Keratinocyte (primary cell): ENCODE data around the gene LATS2. TPM values are rescaled to one million over a fixed set of nuclear protein-coding genes. Genes with fewer than 3 reads are reported as not detected.

Experiments used
- DNase-seq: peaks from one replicate; pipeline ENCODE4 v3.0.0-alpha.2; 2011; ENCODE audit warnings: low read depth, missing footprints, low spot score
- FAIRE-seq: peaks from 2 replicates; lab custom pipeline; 2011; peaks lifted over from hg19 to GRCh38; lab: Jason Lieb, UNC
- H2AFZ ChIP-seq: 2 replicates; pipeline ENCODE4 v1.6.0; 2012; ENCODE audit warnings: low read length, control low read depth, inconsistent platforms; ENCODE audit not compliant: control insufficient read depth
- H3K27ac ChIP-seq: 2 replicates; pipeline ENCODE4 v1.5.1; 2011; ENCODE audit warnings: low read length; ENCODE audit not compliant: control insufficient read depth, insufficient read depth
- H3K27me3 ChIP-seq: 3 replicates; pipeline ENCODE4 v1.6.0; 2011; ENCODE audit warnings: low read length; ENCODE audit not compliant: control insufficient read depth, insufficient read depth; ENCODE audit errors: extremely low read depth
- H3K36me3 ChIP-seq, 2 experiments: 2 replicates in 1 of 2; 3 replicates in 1 of 2; pipeline ENCODE4 v1.5.1; 2011; ENCODE audit warnings: low read length in 2 of 2, mild to moderate bottlenecking in 1 of 2; ENCODE audit not compliant: control insufficient read depth in 2 of 2, insufficient read depth in 2 of 2; ENCODE audit errors: extremely low read depth in 1 of 2
- H3K4me1 ChIP-seq: 3 replicates; pipeline ENCODE4 v1.5.1; 2011; ENCODE audit warnings: low read length; ENCODE audit not compliant: control insufficient read depth, insufficient read depth; ENCODE audit errors: extremely low read depth
- H3K4me2 ChIP-seq: 3 replicates; pipeline ENCODE4 v1.6.0; 2011; ENCODE audit warnings: low read depth, low read length; ENCODE audit not compliant: control insufficient read depth, insufficient read depth; ENCODE audit errors: extremely low read depth
- H3K4me3 ChIP-seq, 3 experiments: fragments of 200-600 bp in 1 of 3; sonication (generic) in 1 of 3; 2 replicates in 2 of 3; 3 replicates in 1 of 3; pipeline ENCODE4 v1.5.1; 2011 to 2016; ENCODE audit warnings: low read length in 3 of 3, mild to moderate bottlenecking in 3 of 3, control low read depth in 2 of 3, inconsistent platforms in 1 of 3, low read depth in 1 of 3, mixed read lengths in 1 of 3, mixed run types in 1 of 3, moderate library complexity in 1 of 3; ENCODE audit not compliant: control insufficient read depth in 2 of 3, insufficient read depth in 2 of 3; ENCODE audit errors: extremely low read depth in 1 of 3
- H3K79me2 ChIP-seq: 2 replicates; pipeline ENCODE4 v1.6.0; 2012; ENCODE audit warnings: low read length; ENCODE audit not compliant: control insufficient read depth, insufficient read depth
- H3K9ac ChIP-seq: 3 replicates; pipeline ENCODE4 v1.6.0; 2011; ENCODE audit warnings: low read length; ENCODE audit not compliant: control insufficient read depth, insufficient read depth; ENCODE audit errors: extremely low read depth
- H3K9me1 ChIP-seq: 3 replicates; pipeline ENCODE4 v1.6.0; 2011; ENCODE audit warnings: low read length; ENCODE audit not compliant: control insufficient read depth, insufficient read depth; ENCODE audit errors: extremely low read depth
- H3K9me3 ChIP-seq: 2 replicates; pipeline ENCODE4 v1.5.1; 2012; ENCODE audit warnings: low read depth, low read length; ENCODE audit not compliant: control insufficient read depth
- H4K20me1 ChIP-seq: 3 replicates; pipeline ENCODE4 v1.6.0; 2011; ENCODE audit warnings: low read length; ENCODE audit not compliant: control insufficient read depth, insufficient read depth; ENCODE audit errors: extremely low read depth
- EZH2 ChIP-seq: IDR thresholded peaks from one replicate; pipeline ENCODE4 v1.6.1; 2012; ENCODE audit warnings: inconsistent platforms, mild to moderate bottlenecking, low read length, moderate library complexity
- dilution Hi-C: fragments of 300-500 bp; cut with MboI; formaldehyde crosslinking; loops from one replicate; pipeline ENCODE4 v1.7.0; 2020; ENCODE audit warnings: low sequenced_read_pairs; ENCODE audit not compliant: extremely low pct_ligation_motif_present
- polyA plus RNA-seq, 5 experiments: library from polyadenylated mRNA; depleted of rRNA in 3 of 5; stranded (reverse) in 3 of 5; stranded (forward) in 1 of 5; unstranded in 1 of 5; fragments of >200 nt; gene quantifications; 1 replicate in 1 of 5; 2 replicates in 3 of 5; 3 replicates in 1 of 5; pipeline versions ENCODE4 v1.2.1 to v1.2.3, GENCODE V29; 2011 to 2012; ENCODE audit warnings: missing spikeins in 2 of 5, low read depth in 1 of 5, low replicate concordance in 1 of 5
- small RNA-seq, 3 experiments: library from RNA; depleted of rRNA; stranded (forward); fragments of <200 nt; gene quantifications; one replicate each; pipeline ENCODE3, GENCODE V24; 2012; ENCODE audit warnings: low read depth in 3 of 3, low replicate concordance in 1 of 3; ENCODE audit not compliant: insufficient read length in 3 of 3
- TF ChIP-seq, protein P1 (sequence below), 3 experiments: IDR thresholded peaks in 1 of 3; conservative IDR thresholded peaks in 1 of 3; optimal IDR thresholded peaks in 1 of 3; 2 replicates in 2 of 3; 3 replicates in 1 of 3; pipeline versions ENCODE3 to v1.5.1; 2011; ENCODE audit warnings: low read length in 3 of 3, mild to moderate bottlenecking in 3 of 3, moderate library complexity in 2 of 3, control low read depth in 1 of 3, inconsistent platforms in 1 of 3; ENCODE audit not compliant: insufficient read depth in 2 of 3; ENCODE audit errors: extremely low read depth in 1 of 3

The LATS2 gene
- polyA plus RNA-seq, 1 donor (not counting 4 experiments of a cell fraction or from before 2014, with no cell fraction given) = 6.7 TPM

DNA sequence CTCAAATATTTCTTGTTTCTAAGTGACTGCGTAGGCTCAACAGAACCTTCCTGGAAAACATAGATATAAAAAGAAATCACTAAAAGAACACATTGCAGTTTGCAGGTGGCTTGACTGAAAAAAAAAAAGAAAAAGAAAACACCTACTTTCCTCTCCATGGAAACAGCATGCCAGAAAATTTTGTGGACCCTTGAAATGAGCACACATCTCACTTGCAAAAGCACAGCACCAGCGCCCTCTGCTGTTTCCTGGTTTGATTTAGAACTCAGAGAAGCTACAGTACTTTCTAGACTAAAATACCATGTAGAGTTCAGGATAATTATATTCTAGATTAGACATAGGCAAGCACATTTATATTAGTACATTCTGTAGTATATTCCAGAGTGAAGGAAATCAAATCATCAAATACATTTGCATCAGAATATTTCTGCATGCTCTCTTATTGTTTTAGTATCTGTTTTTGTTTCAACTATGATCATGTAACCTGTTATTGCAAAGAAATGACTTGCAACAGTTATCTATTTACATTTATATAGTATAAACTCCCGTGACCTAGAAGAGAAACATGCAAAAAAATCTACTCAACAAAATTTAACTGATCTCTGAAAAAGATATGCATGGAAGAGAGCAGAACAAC lies 136.5 kb downstream of the LATS2 start:
- H4K20me1 ChIP-seq = no peaks in the 10 kb centered on the region
- peak; percentile 5 for FAIRE-seq
- no peaks in the 10 kb centered on the region for H3K9me1 ChIP-seq

DNA sequence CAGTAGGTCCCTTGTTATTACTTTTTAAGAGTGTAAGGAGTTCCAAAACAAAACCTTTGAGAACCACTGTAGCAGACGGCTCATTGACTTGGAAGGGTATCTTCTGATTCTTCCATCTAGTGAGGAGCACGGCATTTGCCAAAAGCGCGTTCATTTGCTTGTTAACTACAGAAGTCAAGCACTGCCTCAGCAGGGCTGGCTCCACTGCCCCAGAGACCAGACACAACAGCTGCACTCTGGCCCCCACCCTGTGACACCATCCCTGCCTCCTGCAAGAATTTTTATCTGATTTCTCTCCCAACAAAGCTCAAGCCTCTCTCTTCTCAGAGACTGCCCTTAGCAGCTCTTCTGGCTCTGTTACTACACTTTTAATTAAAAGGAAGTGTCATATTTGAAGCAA lies 138.1 kb downstream of the LATS2 start:
- no peaks in the 10 kb centered on the region for H3K9me3 ChIP-seq
- no peaks in the 10 kb centered on the region for H3K4me1 ChIP-seq
- no peaks in the 10 kb centered on the region for H3K9me1 ChIP-seq
- DNase-seq (no peak), FAIRE-seq (no peak)
- no peak overlapping the region for H2AFZ ChIP-seq
- dilution Hi-C loops = no loop called here
- TF ChIP-seq EZH2 = no peak
- TF ChIP-seq, protein P1, sequence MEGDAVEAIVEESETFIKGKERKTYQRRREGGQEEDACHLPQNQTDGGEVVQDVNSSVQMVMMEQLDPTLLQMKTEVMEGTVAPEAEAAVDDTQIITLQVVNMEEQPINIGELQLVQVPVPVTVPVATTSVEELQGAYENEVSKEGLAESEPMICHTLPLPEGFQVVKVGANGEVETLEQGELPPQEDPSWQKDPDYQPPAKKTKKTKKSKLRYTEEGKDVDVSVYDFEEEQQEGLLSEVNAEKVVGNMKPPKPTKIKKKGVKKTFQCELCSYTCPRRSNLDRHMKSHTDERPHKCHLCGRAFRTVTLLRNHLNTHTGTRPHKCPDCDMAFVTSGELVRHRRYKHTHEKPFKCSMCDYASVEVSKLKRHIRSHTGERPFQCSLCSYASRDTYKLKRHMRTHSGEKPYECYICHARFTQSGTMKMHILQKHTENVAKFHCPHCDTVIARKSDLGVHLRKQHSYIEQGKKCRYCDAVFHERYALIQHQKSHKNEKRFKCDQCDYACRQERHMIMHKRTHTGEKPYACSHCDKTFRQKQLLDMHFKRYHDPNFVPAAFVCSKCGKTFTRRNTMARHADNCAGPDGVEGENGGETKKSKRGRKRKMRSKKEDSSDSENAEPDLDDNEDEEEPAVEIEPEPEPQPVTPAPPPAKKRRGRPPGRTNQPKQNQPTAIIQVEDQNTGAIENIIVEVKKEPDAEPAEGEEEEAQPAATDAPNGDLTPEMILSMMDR (optimal IDR thresholded peaks at IDR 0.05 in 1 of 3, IDR thresholded peaks at IDR 0.05 in 1 of 3, conservative IDR thresholded peaks at IDR 0.05 in 1 of 3; ENCODE audit: extremely low read depth in 1 of 3, insufficient read depth in 2 of 3, low read length in 3 of 3) = no peak
- H3K4me3 ChIP-seq = no peak overlapping the region
- H4K20me1 ChIP-seq = no peaks in the 10 kb centered on the region
- no peaks in the 10 kb centered on the region for H3K36me3 ChIP-seq
- H3K79me2 ChIP-seq = no peaks in the 10 kb centered on the region
- H3K9ac ChIP-seq = no peak overlapping the region
- no peak overlapping the region for H3K4me2 ChIP-seq
- no peaks in the 10 kb centered on the region for H3K27me3 ChIP-seq
- H3K27ac ChIP-seq = no peak overlapping the region

More for the DNA sequence above, 136.5 kb downstream of the LATS2 start:
- Histone ChIP-seq H3K4me2 (no peak overlapping the region), H2AFZ (no peak overlapping the region), H3K4me1 (no peaks in the 10 kb centered on the region), H3K9ac (no peak overlapping the region), H3K4me3 (no peak overlapping the region), H3K79me2 (no peaks in the 10 kb centered on the region), H3K9me3 (no peaks in the 10 kb centered on the region), H3K27ac (no peak overlapping the region), H3K36me3 (no peaks in the 10 kb centered on the region), H3K27me3 (no peaks in the 10 kb centered on the region)
- peak; percentile 40 for DNase-seq
- dilution Hi-C loops = no loop called here
- TF ChIP-seq, protein P1 (optimal IDR thresholded peaks at IDR 0.05 in 1 of 3, IDR thresholded peaks at IDR 0.05 in 1 of 3, conservative IDR thresholded peaks at IDR 0.05 in 1 of 3; ENCODE audit: extremely low read depth in 1 of 3, insufficient read depth in 2 of 3, low read length in 3 of 3) = peak; percentile 69 to 75 (median 74)
- TF ChIP-seq EZH2 = no peak

Small RNAs within 50 kb of the gene (small RNA-seq; reads per million reads assigned to genes)
- gene PPIAP27 (0 reads per million in 3 experiments), gene RNU4-9P (0 reads per million in 3 experiments)

Other genes with a start within 250 kb of the LATS2 start
- gene XPO4, start 158.8 kb downstream of the LATS2 start, polyA plus RNA-seq = 10.8 to 16.5 TPM (median 11.0 TPM) in 3 replicates
- 71.5 to 144 TPM (median 72.2 TPM) in 3 replicates for gene SAP18, start 78.5 kb upstream of the LATS2 start, polyA plus RNA-seq
- gene SKA3, start 115.0 kb upstream of the LATS2 start, polyA plus RNA-seq = 1.4 to 13.4 TPM (median 8.7 TPM) in 3 replicates
- gene MRPL57, start 115.1 kb upstream of the LATS2 start, polyA plus RNA-seq = 10.4 to 19.9 TPM (median 18.3 TPM) in 3 replicates